Measurements from ENCODE around the gene TCOF1.

GRCh38 chr5:150384701-150385100 lies 27.2 kb downstream of the TCOF1 start:
- TF ChIP-seq, protein P1, sequence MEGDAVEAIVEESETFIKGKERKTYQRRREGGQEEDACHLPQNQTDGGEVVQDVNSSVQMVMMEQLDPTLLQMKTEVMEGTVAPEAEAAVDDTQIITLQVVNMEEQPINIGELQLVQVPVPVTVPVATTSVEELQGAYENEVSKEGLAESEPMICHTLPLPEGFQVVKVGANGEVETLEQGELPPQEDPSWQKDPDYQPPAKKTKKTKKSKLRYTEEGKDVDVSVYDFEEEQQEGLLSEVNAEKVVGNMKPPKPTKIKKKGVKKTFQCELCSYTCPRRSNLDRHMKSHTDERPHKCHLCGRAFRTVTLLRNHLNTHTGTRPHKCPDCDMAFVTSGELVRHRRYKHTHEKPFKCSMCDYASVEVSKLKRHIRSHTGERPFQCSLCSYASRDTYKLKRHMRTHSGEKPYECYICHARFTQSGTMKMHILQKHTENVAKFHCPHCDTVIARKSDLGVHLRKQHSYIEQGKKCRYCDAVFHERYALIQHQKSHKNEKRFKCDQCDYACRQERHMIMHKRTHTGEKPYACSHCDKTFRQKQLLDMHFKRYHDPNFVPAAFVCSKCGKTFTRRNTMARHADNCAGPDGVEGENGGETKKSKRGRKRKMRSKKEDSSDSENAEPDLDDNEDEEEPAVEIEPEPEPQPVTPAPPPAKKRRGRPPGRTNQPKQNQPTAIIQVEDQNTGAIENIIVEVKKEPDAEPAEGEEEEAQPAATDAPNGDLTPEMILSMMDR (IDR thresholded peaks at IDR 0.05): no peak
- TF ChIP-seq POLR2A (IDR thresholded peaks at IDR 0.05): no peak
